Measurements from ENCODE around the gene CAB39.

DNA sequence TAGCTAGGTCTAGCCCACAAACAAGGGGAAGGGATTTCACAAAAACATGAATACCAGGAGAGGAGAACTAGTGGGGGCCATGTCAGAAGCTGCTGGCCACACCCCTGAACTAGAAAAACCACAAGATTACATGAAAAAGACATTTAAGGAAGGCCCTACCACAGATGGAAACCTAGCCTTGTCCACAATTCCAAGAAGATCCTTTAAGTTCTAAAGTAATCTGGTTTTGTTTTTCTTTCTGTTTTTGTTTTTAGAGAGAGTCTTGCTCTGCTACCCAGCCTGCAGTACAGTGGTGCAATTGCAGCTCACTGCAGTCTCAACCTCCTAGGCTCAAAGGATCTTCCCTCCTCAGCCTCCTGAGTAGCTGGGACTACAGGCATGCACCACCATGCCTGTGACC, 34.2 kb upstream of the CAB39 start:
- TF ChIP-seq, protein P1, sequence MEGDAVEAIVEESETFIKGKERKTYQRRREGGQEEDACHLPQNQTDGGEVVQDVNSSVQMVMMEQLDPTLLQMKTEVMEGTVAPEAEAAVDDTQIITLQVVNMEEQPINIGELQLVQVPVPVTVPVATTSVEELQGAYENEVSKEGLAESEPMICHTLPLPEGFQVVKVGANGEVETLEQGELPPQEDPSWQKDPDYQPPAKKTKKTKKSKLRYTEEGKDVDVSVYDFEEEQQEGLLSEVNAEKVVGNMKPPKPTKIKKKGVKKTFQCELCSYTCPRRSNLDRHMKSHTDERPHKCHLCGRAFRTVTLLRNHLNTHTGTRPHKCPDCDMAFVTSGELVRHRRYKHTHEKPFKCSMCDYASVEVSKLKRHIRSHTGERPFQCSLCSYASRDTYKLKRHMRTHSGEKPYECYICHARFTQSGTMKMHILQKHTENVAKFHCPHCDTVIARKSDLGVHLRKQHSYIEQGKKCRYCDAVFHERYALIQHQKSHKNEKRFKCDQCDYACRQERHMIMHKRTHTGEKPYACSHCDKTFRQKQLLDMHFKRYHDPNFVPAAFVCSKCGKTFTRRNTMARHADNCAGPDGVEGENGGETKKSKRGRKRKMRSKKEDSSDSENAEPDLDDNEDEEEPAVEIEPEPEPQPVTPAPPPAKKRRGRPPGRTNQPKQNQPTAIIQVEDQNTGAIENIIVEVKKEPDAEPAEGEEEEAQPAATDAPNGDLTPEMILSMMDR (IDR thresholded peaks at IDR 0.05; ENCODE audit: control extremely low read depth in 1 of 3, insufficient read depth in 1 of 3, low read depth in 1 of 3, low read length in 3 of 3), result no peak
- TF ChIP-seq, protein P2, sequence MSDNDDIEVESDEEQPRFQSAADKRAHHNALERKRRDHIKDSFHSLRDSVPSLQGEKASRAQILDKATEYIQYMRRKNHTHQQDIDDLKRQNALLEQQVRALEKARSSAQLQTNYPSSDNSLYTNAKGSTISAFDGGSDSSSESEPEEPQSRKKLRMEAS (IDR thresholded peaks at IDR 0.05), result no peak
- TF ChIP-seq GTF2F1 (IDR thresholded peaks at IDR 0.05; ENCODE audit: borderline replicate concordance, low read depth, low read length), result no peak
- no peak for TF ChIP-seq POLR2AphosphoS5 (IDR thresholded peaks at IDR 0.05; ENCODE audit: low read depth, low read length)
- TF ChIP-seq GABPA (IDR thresholded peaks at IDR 0.05; ENCODE audit: borderline replicate concordance, insufficient read depth, low read length), result no peak
- no peak for TF ChIP-seq RFX5 (IDR thresholded peaks at IDR 0.05; ENCODE audit: borderline replicate concordance, low read depth, low read length)

Measured in H1 (cell line).